Hepatocyte (in vitro differentiated cells): Measurements from ENCODE around the gene CACNA1F. TPM values are rescaled to one million over a fixed set of nuclear protein-coding genes. Genes with fewer than 3 reads are reported as not detected.

ENCODE experiments used
- DNase-seq: peaks from one replicate; pipeline ENCODE4 v3.0.0-alpha.2; 2016; ENCODE audit warnings: low spot score
- H2AFZ ChIP-seq: fragments of 200-600 bp; sonication (generic); 2 replicates; pipeline ENCODE4 v1.6.0; 2016; ENCODE audit warnings: antibody characterized with exemption, mild to moderate bottlenecking
- H3K27ac ChIP-seq: fragments of 200-600 bp; sonication (generic); 2 replicates; pipeline ENCODE4 v1.5.1; 2016; ENCODE audit warnings: mild to moderate bottlenecking
- H3K27me3 ChIP-seq: fragments of 200-600 bp; sonication (generic); 2 replicates; pipeline ENCODE4 v1.6.1; 2016
- H3K36me3 ChIP-seq: fragments of 200-600 bp; sonication (generic); replicated peaks from 2 replicates; pipeline ENCODE4 v1.5.1; 2016; ENCODE audit warnings: low read depth; ENCODE audit not compliant: insufficient read depth
- H3K4me1 ChIP-seq: fragments of 200-600 bp; sonication (generic); 2 replicates; pipeline ENCODE4 v1.5.1; 2016; ENCODE audit warnings: mild to moderate bottlenecking, moderate library complexity; ENCODE audit not compliant: insufficient read depth
- H3K4me2 ChIP-seq: fragments of 200-600 bp; sonication (generic); 2 replicates; pipeline ENCODE4 v1.6.0; 2016
- H3K4me3 ChIP-seq: fragments of 200-600 bp; sonication (generic); 2 replicates; pipeline ENCODE4 v1.5.1; 2016; ENCODE audit warnings: mild to moderate bottlenecking
- H3K79me2 ChIP-seq: fragments of 200-600 bp; sonication (generic); 2 replicates; pipeline ENCODE4 v1.6.0; 2017; ENCODE audit warnings: mild to moderate bottlenecking
- H3K9me2 ChIP-seq: fragments of 200-600 bp; sonication (generic); replicated peaks from 2 replicates; pipeline ENCODE4 v1.6.0; 2017; ENCODE audit warnings: mild to moderate bottlenecking; ENCODE audit not compliant: insufficient read depth
- H3K9me3 ChIP-seq: fragments of 200-600 bp; sonication (generic); 2 replicates; pipeline ENCODE4 v1.5.1; 2016; ENCODE audit warnings: low read depth, mild to moderate bottlenecking
- H4K20me1 ChIP-seq: fragments of 200-600 bp; sonication (generic); 2 replicates; pipeline ENCODE4 v1.6.0; 2016; ENCODE audit warnings: mild to moderate bottlenecking; ENCODE audit not compliant: insufficient read depth, poor library complexity, severe bottlenecking
- EZH2 ChIP-seq: fragments of 200-600 bp; sonication (generic); IDR thresholded peaks from 2 replicates; pipeline ENCODE4 v1.6.1; 2016; ENCODE audit warnings: antibody characterized with exemption, mild to moderate bottlenecking, borderline replicate concordance
- EZH2phosphoT487 ChIP-seq: fragments of 200-600 bp; sonication (generic); IDR thresholded peaks from one replicate; pipeline ENCODE4 v1.6.1; 2018; ENCODE audit warnings: antibody characterized with exemption, mild to moderate bottlenecking, low read depth, moderate library complexity; ENCODE audit not compliant: unreplicated experiment, severe bottlenecking
- WGBS: methylation state at CpG from one replicate; pipeline ENCODE4 v1.1.6; 2016; ENCODE audit warnings: low lambda C conversion rate; ENCODE audit errors: missing lambda C conversion rate; 5-methylcytosine and 5-hydroxymethylcytosine counted together
- polyA plus RNA-seq: library from polyadenylated mRNA; unstranded; fragments of >200 nt; fragmentation: Nextera tagmentation; extraction: Ambion mirVana; gene quantifications from 2 replicates; pipeline ENCODE4 v1.2.1, GENCODE V29; 2016
- total RNA-seq: library from RNA; depleted of rRNA; stranded (reverse); fragments of >200 nt; gene quantifications from 2 replicates; pipeline ENCODE4 v1.2.3, GENCODE V29; 2014
- TF ChIP-seq, protein P1 (sequence below): fragments of 200-600 bp; sonication (generic); IDR thresholded peaks from 2 replicates; pipeline ENCODE4 v1.5.1; 2016; ENCODE audit warnings: antibody characterized with exemption, mild to moderate bottlenecking; ENCODE audit not compliant: poor library complexity

CACNA1F gene
- total and polyA plus RNA-seq, 2 experiments from 2014 or later: 0.27 to 1.6 TPM

- H3K79me2 ChIP-seq: no peaks in the 10 kb centered on the region
- H3K9me3 ChIP-seq: no peaks in the 10 kb centered on the region
- no peaks in the 10 kb centered on the region for H3K36me3 ChIP-seq
- H3K4me2 ChIP-seq: no peak within 1 kb of the TSS
- H3K27me3 ChIP-seq: no peaks in the 10 kb centered on the region
- no peaks in the 10 kb centered on the region for H3K4me1 ChIP-seq
- no peak within 1 kb of the TSS for H2AFZ ChIP-seq
- H3K27ac ChIP-seq: no peak within 1 kb of the TSS
- 88% methylated on average over 11 of the region's 11 CpGs for WGBS
- no peaks in the 10 kb centered on the region for H3K9me2 ChIP-seq
- TF ChIP-seq EZH2phosphoT487 (no peak), EZH2 (no peak)
- TF ChIP-seq, protein P1, sequence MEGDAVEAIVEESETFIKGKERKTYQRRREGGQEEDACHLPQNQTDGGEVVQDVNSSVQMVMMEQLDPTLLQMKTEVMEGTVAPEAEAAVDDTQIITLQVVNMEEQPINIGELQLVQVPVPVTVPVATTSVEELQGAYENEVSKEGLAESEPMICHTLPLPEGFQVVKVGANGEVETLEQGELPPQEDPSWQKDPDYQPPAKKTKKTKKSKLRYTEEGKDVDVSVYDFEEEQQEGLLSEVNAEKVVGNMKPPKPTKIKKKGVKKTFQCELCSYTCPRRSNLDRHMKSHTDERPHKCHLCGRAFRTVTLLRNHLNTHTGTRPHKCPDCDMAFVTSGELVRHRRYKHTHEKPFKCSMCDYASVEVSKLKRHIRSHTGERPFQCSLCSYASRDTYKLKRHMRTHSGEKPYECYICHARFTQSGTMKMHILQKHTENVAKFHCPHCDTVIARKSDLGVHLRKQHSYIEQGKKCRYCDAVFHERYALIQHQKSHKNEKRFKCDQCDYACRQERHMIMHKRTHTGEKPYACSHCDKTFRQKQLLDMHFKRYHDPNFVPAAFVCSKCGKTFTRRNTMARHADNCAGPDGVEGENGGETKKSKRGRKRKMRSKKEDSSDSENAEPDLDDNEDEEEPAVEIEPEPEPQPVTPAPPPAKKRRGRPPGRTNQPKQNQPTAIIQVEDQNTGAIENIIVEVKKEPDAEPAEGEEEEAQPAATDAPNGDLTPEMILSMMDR: no peak
- DNase-seq: no peak
- no peaks in the 10 kb centered on the region for H4K20me1 ChIP-seq
- no peak within 1 kb of the TSS for H3K4me3 ChIP-seq
Observed at GRCh38 chrX:49264460-49264859, 31.3 kb upstream of the CACNA1F start, which contains the start of gene FOXP3. FOXP3 (minus strand) TSS chrX:49264710; CDS start chrX:49258505, 6,205 bp downstream.

DNA sequence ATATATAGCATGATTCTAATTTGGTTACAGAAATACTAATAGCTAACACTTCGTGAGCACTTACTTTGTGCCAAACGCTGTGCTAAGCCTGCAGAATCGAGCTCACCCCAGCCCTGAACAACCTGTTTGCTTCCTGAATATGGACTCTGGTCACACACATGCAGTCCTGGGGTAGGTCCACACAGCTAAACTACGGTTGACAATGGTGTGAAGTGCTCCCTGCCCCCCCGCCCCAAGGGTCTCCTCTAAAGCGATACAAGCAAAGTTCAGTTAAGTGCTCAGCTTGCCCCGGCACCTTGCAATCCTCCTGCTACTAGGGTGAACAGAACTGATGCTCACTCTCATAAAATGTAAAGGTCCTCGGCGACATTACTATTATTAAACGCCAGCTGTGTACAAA, 30.5 kb upstream of the CACNA1F start:
- Histone ChIP-seq H3K9me2 (no peaks in the 10 kb centered on the region), H3K4me1 (no peaks in the 10 kb centered on the region), H3K9me3 (no peaks in the 10 kb centered on the region), H3K79me2 (no peaks in the 10 kb centered on the region), H3K4me3 (no peak overlapping the region), H2AFZ (no peak overlapping the region), H4K20me1 (no peaks in the 10 kb centered on the region), H3K36me3 (no peaks in the 10 kb centered on the region), H3K27ac (no peak overlapping the region), H3K27me3 (no peaks in the 10 kb centered on the region), H3K4me2 (no peak overlapping the region)
- WGBS: 82% methylated on average over 10 of the region's 10 CpGs
- DNase-seq: no peak
- TF ChIP-seq, protein P1: no peak
- TF ChIP-seq EZH2phosphoT487 (no peak), EZH2 (no peak)

DNA sequence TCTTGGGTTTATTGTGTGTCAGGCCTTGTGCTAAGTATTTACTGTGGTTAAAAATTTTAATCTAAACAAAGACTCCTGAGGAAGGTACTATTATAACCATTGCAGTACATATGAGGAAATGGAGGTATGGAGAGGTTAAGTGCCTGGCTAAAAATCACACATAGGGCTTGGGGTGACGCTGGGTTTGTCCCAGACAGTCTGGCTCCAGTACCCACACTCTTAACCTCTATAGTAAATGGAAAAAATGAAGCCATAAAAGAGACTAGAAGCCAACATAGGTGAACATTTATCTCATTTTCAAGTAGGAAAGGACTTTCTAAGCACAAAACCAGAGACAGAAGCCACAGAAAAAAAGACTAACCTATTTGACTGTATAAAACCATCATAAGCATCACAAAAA, 29.5 kb upstream of the CACNA1F start:
- 48% methylated on average over 1 of the region's 1 CpG for WGBS
- H3K9me2 ChIP-seq: no peaks in the 10 kb centered on the region

More for the DNA sequence above, 29.5 kb upstream of the CACNA1F start:
- no peaks in the 10 kb centered on the region for H3K9me3 ChIP-seq
- H3K4me1 ChIP-seq: no peaks in the 10 kb centered on the region
- no peaks in the 10 kb centered on the region for H3K27me3 ChIP-seq
- TF ChIP-seq EZH2 (no peak), EZH2phosphoT487 (no peak)
- TF ChIP-seq, protein P1: no peak
- H3K4me3 ChIP-seq: no peak overlapping the region
- H4K20me1 ChIP-seq: no peaks in the 10 kb centered on the region
- no peak overlapping the region for H2AFZ ChIP-seq
- no peak overlapping the region for H3K4me2 ChIP-seq
- no peak for DNase-seq
- no peaks in the 10 kb centered on the region for H3K36me3 ChIP-seq
- H3K27ac ChIP-seq: no peak overlapping the region
- no peaks in the 10 kb centered on the region for H3K79me2 ChIP-seq
